HG03196 (cell line): ENCODE results near the gene FAP.

Source experiments
- ATAC-seq: cut with Tn5 transposase; IDR thresholded peaks from one replicate; pipeline ENCODE4 v1.9.1; 2021; ENCODE audit not compliant: unreplicated experiment

The FAP gene

GRCh38 chr2:162138310-162138709, 104.9 kb downstream of the FAP start:
- no peak for ATAC-seq

GRCh38 chr2:162127422-162127821, 115.8 kb downstream of the FAP start:
- ATAC-seq: no peak

GRCh38 chr2:162126527-162126926, 116.7 kb downstream of the FAP start:
- no peak for ATAC-seq

GRCh38 chr2:162126111-162126519, 117.1 kb downstream of the FAP start:
- ATAC-seq: peak; percentile 74

- no peak for ATAC-seq
Observed at GRCh38 chr2:162125138-162125537, 118.1 kb downstream of the FAP start.

GRCh38 chr2:162123806-162124758, 119.2 kb downstream of the FAP start:
- peak; percentile 41 for ATAC-seq
